ENCODE measurements around the gene CFAP65. TPM values are rescaled to one million over a fixed set of nuclear protein-coding genes. Genes with fewer than 3 reads are reported as not detected.

The CFAP65 gene
- total and polyA plus RNA-seq, 9 of the 15 experiments (the other 6 are each of a cell fraction or from before 2014, with no cell fraction given): not detected

DNA sequence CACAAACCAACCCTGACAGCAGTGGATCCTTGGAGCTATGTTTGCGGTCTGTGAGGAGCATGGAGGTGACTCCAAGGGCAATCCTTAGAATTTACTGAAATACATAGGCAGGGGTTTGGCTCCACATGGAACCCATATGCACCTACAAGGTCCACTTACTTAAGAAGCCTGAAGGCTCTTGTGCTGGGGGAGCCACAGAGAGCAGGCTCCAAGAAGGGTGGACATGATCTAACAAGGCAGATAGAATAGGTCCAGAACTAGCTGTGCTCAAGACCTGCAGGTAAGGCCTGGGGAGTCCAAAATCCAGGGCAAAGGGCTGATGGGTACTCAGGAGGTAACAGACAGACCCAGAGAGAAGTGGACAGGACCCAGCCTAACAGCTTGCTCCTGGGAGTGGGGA is 83.0 kb downstream of the CFAP65 start (continued):
- TF ChIP-seq, protein P1, sequence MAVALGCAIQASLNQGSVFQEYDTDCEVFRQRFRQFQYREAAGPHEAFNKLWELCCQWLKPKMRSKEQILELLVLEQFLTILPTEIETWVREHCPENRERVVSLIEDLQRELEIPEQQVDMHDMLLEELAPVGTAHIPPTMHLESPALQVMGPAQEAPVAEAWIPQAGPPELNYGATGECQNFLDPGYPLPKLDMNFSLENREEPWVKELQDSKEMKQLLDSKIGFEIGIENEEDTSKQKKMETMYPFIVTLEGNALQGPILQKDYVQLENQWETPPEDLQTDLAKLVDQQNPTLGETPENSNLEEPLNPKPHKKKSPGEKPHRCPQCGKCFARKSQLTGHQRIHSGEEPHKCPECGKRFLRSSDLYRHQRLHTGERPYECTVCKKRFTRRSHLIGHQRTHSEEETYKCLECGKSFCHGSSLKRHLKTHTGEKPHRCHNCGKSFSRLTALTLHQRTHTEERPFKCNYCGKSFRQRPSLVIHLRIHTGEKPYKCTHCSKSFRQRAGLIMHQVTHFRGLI (CRISPR knock-in tag; IDR thresholded peaks at IDR 0.05): no peak

DNA sequence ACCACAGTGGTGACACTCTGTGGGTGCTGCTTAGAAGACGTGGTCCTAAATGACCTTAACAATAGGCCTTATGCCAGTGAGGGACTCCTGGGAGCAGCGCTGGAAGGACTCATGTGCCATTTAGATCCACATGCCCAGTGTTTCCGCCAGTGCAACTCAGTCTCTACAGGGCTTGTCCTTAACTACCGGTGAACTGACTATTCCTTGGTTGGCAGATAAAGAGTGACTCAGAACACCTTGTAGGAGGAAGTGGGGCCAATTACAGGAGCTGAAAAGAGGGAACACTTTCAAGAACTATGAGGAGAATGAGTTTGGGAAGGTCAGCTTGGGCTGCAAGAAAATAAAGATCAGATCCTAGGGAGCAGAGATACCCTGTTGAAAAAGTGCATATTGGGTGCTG is 83.6 kb downstream of the CFAP65 start:
- peaks cover 7 to 29% of the 10 kb centered on the region in 2 experiments; a peak in 4 of 5 replicates for H3K27me3 ChIP-seq (ENCODE audit: control insufficient read depth in 2 of 2, insufficient read depth in 2 of 2, low read length in 2 of 2)
- DNase-seq (ENCODE audit: extremely low read depth in 1 of 4, low spot score in 3 of 4) (no peak), ATAC-seq (no peak), FAIRE-seq (no peak)
- no peak overlapping the region for H3K4me2 ChIP-seq (ENCODE audit: insufficient read depth, low read length)
- TF ChIP-seq FOSL1 (tag; conservative IDR thresholded peaks at IDR 0.05) (peak; percentile 49; the same call in 1 of the 2 replicates), HMG20B (CRISPR knock-in tag; IDR thresholded peaks at IDR 0.05) (no peak)
- no peak overlapping the region for H3K27ac ChIP-seq (ENCODE audit: extremely low read depth, low read depth, low read length)
- ChIA-PET CTCF (ENCODE audit: low intra/inter-chr PET ratio) (no interaction called here), POLR2A (no interaction called here)
- no peaks in the 10 kb centered on the region for H3K9me1 ChIP-seq (ENCODE audit: control insufficient read depth, insufficient read depth, low read length)
- BruUV-seq (replicated peaks): no TSS peak
- no peak overlapping the region for H3K4me3 ChIP-seq
- H3K9ac ChIP-seq (ENCODE audit: insufficient read depth in 1 of 2, low read depth in 2 of 2, low read length in 2 of 2): no peak overlapping the region
- no peaks in the 10 kb centered on the region for H3K79me2 ChIP-seq (ENCODE audit: control insufficient read depth, insufficient read depth, low read length)
- in situ Hi-C loops (cut with MboI): no loop called here
- 0% methylated on average over 4 of the region's 4 CpGs for WGBS (ENCODE audit: insufficient coverage, low coverage, missing lambda C conversion rate)
- H2AFZ ChIP-seq (ENCODE audit: low read depth, low read length): no peak overlapping the region
- intact Hi-C loops (cut with micrococcal nuclease): no loop called here
- H3K9me3 ChIP-seq (replicated peaks; ENCODE audit: control insufficient read depth, insufficient read depth, low read depth, low read length): no peaks in the 10 kb centered on the region
- H3K4me1 ChIP-seq (replicated peaks in 1 of 2; ENCODE audit: control insufficient read depth in 2 of 2, insufficient read depth in 2 of 2, low read length in 2 of 2): peaks cover 0 to 29% of the 10 kb centered on the region in 2 experiments; a peak in 2 of 5 replicates
- no peaks in the 10 kb centered on the region for H4K20me1 ChIP-seq (replicated peaks; ENCODE audit: control insufficient read depth, insufficient read depth, low read length)
- H3K36me3 ChIP-seq (ENCODE audit: control insufficient read depth, insufficient read depth, low read length): no peaks in the 10 kb centered on the region

All from K562 (cell line).